Fibroblast of lung (primary cell): ENCODE measurements around the gene MAP2K6.

Source experiments
- EZH2 ChIP-seq: IDR thresholded peaks from 2 replicates; pipeline ENCODE4 v1.5.1; 2012; ENCODE audit warnings: low read length, control low read depth, mild to moderate bottlenecking; ENCODE audit errors: missing control alignments
- TF ChIP-seq, protein P1 (sequence below), 2 donors: IDR thresholded peaks in 1 of 2; conservative IDR thresholded peaks in 1 of 2; 1 replicate in 1 of 2; 2 replicates in 1 of 2; pipeline ENCODE4 v1.5.1; 2011 to 2012; ENCODE audit warnings: low read length in 2 of 2, control low read depth in 1 of 2, inconsistent platforms in 1 of 2, low read depth in 1 of 2, mild to moderate bottlenecking in 1 of 2

DNA sequence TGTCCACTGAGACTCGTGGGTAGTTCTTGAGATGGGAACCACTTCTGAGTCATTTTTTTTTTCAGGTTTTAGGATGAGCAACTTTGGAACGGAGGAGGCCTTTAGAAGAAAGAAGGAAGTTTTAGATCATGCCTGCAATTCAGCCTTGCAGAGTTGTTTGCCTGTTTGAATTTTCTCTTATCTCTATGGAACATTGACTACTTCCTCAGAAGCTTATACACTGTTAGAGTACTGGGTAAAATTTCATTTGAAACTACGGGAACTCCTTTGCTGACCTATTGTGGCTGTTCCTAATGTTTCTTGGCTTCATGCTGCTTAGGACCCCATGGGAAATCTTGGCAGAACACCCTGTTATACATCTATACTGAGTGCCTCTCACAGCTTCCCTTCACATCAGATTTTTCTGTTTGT is 70.8 kb downstream of the MAP2K6 start:
- TF ChIP-seq, protein P1, sequence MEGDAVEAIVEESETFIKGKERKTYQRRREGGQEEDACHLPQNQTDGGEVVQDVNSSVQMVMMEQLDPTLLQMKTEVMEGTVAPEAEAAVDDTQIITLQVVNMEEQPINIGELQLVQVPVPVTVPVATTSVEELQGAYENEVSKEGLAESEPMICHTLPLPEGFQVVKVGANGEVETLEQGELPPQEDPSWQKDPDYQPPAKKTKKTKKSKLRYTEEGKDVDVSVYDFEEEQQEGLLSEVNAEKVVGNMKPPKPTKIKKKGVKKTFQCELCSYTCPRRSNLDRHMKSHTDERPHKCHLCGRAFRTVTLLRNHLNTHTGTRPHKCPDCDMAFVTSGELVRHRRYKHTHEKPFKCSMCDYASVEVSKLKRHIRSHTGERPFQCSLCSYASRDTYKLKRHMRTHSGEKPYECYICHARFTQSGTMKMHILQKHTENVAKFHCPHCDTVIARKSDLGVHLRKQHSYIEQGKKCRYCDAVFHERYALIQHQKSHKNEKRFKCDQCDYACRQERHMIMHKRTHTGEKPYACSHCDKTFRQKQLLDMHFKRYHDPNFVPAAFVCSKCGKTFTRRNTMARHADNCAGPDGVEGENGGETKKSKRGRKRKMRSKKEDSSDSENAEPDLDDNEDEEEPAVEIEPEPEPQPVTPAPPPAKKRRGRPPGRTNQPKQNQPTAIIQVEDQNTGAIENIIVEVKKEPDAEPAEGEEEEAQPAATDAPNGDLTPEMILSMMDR (conservative IDR thresholded peaks at IDR 0.05 in 1 of 2, IDR thresholded peaks at IDR 0.05 in 1 of 2; ENCODE audit: low read depth in 1 of 2, low read length in 2 of 2) = no peak
- no peak for TF ChIP-seq EZH2
